DND-41 (cell line): ENCODE measurements around the gene NELFA.

Source experiments
- ATAC-seq: fragments of 200-7000 bp; cut with Tn5 transposase; 3 replicates; pipeline ENCODE4 v1.9.1; 2021; ENCODE audit warnings: low read depth; ENCODE audit not compliant: insufficient read depth
- DNase-seq: peaks from one replicate; pipeline ENCODE4 v3.0.0-alpha.2; 2020
- H2AFZ ChIP-seq: 2 replicates; pipeline ENCODE4 v1.6.0; 2012; ENCODE audit warnings: low read depth, low read length
- H3K27ac ChIP-seq: 2 replicates; pipeline ENCODE4 v1.5.1; 2012; ENCODE audit warnings: low read length, inconsistent platforms
- H3K27me3 ChIP-seq: fragments of 200-600 bp; sonication (generic); 2 replicates; pipeline ENCODE4 v1.6.0; 2012; ENCODE audit warnings: low read length, mild to moderate bottlenecking, inconsistent platforms; ENCODE audit not compliant: insufficient read depth, poor library complexity
- H3K36me3 ChIP-seq: 2 replicates; pipeline ENCODE4 v1.5.1; 2012; ENCODE audit warnings: low read length, inconsistent platforms; ENCODE audit not compliant: insufficient read depth
- H3K4me1 ChIP-seq: 2 replicates; pipeline ENCODE4 v1.5.1; 2012; ENCODE audit warnings: mild to moderate bottlenecking, low read length; ENCODE audit not compliant: insufficient read depth
- H3K4me2 ChIP-seq: 2 replicates; pipeline ENCODE4 v1.6.0; 2012; ENCODE audit warnings: mild to moderate bottlenecking, moderate library complexity, low read length, inconsistent platforms; ENCODE audit not compliant: insufficient read depth
- H3K4me3 ChIP-seq, 2 experiments: fragments of 200-600 bp in 1 of 2; shearing (Covaris generic) in 1 of 2; 2 replicates each; pipeline ENCODE4 v1.5.1; 2012 to 2016; ENCODE audit warnings: inconsistent platforms in 2 of 2, low read length in 2 of 2, mild to moderate bottlenecking in 2 of 2, low read depth in 1 of 2, moderate library complexity in 1 of 2
- H3K79me2 ChIP-seq: 2 replicates; pipeline ENCODE4 v1.6.0; 2012; ENCODE audit warnings: low read length, inconsistent platforms; ENCODE audit not compliant: insufficient read depth
- H3K9ac ChIP-seq: 2 replicates; pipeline ENCODE4 v1.6.0; 2012; ENCODE audit warnings: low read depth, mild to moderate bottlenecking, inconsistent platforms, low read length, moderate library complexity
- H3K9me3 ChIP-seq: 2 replicates; pipeline ENCODE4 v1.5.1; 2012; ENCODE audit warnings: low read length, moderate library complexity, mild to moderate bottlenecking, inconsistent platforms; ENCODE audit not compliant: insufficient read depth, severe bottlenecking
- H4K20me1 ChIP-seq: 2 replicates; pipeline ENCODE4 v1.6.0; 2012; ENCODE audit warnings: low read length; ENCODE audit not compliant: insufficient read depth
- CTCF ChIP-seq: IDR thresholded peaks from 2 replicates; pipeline ENCODE4 v1.5.1; 2012; ENCODE audit warnings: borderline replicate concordance, low read length, moderate library complexity, mild to moderate bottlenecking; ENCODE audit not compliant: poor library complexity, severe bottlenecking; ENCODE audit errors: extremely low read depth
- EZH2 ChIP-seq: IDR thresholded peaks from 3 replicates; pipeline ENCODE4 v1.6.1; 2012; ENCODE audit warnings: borderline replicate concordance, low read depth, mild to moderate bottlenecking, moderate library complexity, low read length, inconsistent platforms; ENCODE audit not compliant: severe bottlenecking

NELFA gene

DNA sequence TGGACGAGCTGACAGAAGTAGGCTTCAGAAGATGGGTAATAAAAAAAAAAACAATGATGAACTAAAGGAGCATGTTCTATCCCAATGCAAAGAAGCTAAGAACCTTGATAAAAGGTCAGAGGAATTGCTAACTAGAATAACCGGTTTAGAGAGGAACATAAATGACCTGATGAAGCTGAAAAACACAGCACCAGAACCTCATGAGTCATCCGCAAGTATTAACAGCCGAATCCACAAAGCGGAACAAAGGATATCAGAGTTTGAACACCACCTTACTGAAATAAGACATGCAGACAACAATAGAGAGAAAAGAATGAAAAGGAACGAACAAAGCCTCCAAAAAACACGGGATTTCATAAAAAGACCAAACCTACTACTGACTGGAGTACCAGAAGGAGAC lies 10.5 kb downstream of the NELFA start:
- no peak for ATAC-seq
- Histone ChIP-seq H3K36me3 (peaks cover 43% of the 10 kb centered on the region), H3K4me1 (no peaks in the 10 kb centered on the region), H3K27me3 (no peaks in the 10 kb centered on the region), H4K20me1 (peaks cover 55% of the 10 kb centered on the region), H2AFZ (no peak overlapping the region), H3K9ac (no peak overlapping the region), H3K4me3 (no peak overlapping the region), H3K27ac (no peak overlapping the region), H3K9me3 (no peaks in the 10 kb centered on the region), H3K4me2 (no peak overlapping the region), H3K79me2 (peaks cover 97% of the 10 kb centered on the region)
- no peak for TF ChIP-seq EZH2
- no peak for TF ChIP-seq CTCF
- DNase-seq: no peak

- Histone ChIP-seq H2AFZ (no peak overlapping the region), H3K4me1 (no peaks in the 10 kb centered on the region), H3K9ac (no peak overlapping the region), H4K20me1 (peaks cover 61% of the 10 kb centered on the region), H3K9me3 (no peaks in the 10 kb centered on the region), H3K79me2 (peaks cover 97% of the 10 kb centered on the region), H3K4me2 (no peak overlapping the region), H3K36me3 (peaks cover 38% of the 10 kb centered on the region), H3K4me3 (no peak overlapping the region), H3K27ac (no peak overlapping the region), H3K27me3 (no peaks in the 10 kb centered on the region)
- DNase-seq (no peak), ATAC-seq (no peak)
- no peak for TF ChIP-seq EZH2
- no peak for TF ChIP-seq CTCF
These were observed 11.1 kb downstream of the NELFA start for GRCh38 chr4:1997712-1998111.

GRCh38 chr4:1996866-1997611 lies 11.7 kb downstream of the NELFA start:
- Histone ChIP-seq H3K79me2 (peaks cover 97% of the 10 kb centered on the region), H3K4me1 (no peaks in the 10 kb centered on the region), H3K9me3 (no peaks in the 10 kb centered on the region), H3K9ac (no peak overlapping the region), H4K20me1 (peaks cover 62% of the 10 kb centered on the region), H3K36me3 (peaks cover 44% of the 10 kb centered on the region), H2AFZ (no peak overlapping the region), H3K27ac (no peak overlapping the region), H3K4me2 (no peak overlapping the region), H3K4me3 (no peak overlapping the region), H3K27me3 (no peaks in the 10 kb centered on the region)
- ATAC-seq: no peak
- TF ChIP-seq CTCF: no peak
- no peak for TF ChIP-seq EZH2
- no peak for DNase-seq
